ENCODE measurements around the gene MED12L.

Gene MED12L

DNA sequence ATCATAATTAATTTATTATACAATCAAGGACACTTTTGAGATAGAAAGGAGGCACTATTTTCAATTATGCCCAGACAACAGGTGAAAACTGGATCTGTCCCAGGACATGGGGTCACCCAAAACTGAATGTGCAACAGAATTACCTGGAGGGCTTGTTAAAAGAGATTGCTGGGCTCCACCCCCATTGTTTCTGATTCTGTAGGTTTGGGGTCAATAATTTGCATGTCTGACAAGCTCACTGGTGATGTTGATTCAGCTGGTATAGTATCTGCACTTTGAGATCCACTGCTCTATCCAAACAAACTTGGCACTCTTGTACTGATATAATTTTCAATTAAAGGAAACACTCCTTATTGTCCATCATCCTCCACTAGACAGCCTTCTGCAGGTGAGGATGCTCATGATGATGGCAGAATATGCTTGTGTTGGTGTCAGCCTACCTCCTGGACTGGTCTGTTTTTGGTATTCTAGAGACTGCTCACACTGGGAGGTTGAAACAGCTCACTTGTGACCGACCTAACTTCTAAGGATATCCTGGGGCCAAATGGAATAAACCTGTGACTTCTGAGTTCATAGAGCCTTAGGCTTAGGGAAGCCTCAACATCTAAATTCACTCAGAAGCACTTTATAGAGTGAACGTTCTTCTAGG lies 190.7 kb downstream of the MED12L start:
- no peak overlapping the region for H3K4me3 Mint-ChIP-seq
- no peaks in the 10 kb centered on the region for H3K36me3 Mint-ChIP-seq (ENCODE audit: low read depth)
- H3K27ac Mint-ChIP-seq, result peak overlapping the region; percentile 74
- H3K9me3 Mint-ChIP-seq, result no peaks in the 10 kb centered on the region
- H3K4me1 Mint-ChIP-seq (ENCODE audit: low read depth), result peaks cover 60% of the 10 kb centered on the region
- H3K27me3 Mint-ChIP-seq, result no peaks in the 10 kb centered on the region

DNA sequence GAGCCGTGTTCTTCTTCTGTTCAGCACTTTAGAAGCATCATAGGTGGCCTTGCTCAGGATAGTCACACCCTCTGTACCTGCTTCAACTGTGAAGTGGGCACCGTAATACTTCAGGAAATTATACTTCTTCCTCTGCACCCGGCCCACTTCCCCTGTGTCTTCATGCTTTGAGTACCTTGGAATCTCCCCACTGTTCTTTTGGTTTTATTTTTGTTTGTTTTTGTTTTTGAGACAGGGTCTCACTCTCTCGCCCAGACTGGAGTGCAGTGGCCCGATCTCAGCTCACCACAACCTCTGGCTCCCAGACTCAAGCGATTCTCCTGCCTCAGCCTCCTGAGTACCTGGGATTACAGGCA lies 191.2 kb downstream of the MED12L start:
- Mint-ChIP-seq H3K36me3 (ENCODE audit: low read depth) (no peaks in the 10 kb centered on the region), H3K27me3 (no peaks in the 10 kb centered on the region), H3K27ac (peak overlapping the region; percentile 74), H3K4me3 (peak overlapping the region; percentile 2), H3K4me1 (ENCODE audit: low read depth) (peaks cover 55% of the 10 kb centered on the region), H3K9me3 (no peaks in the 10 kb centered on the region)

DNA sequence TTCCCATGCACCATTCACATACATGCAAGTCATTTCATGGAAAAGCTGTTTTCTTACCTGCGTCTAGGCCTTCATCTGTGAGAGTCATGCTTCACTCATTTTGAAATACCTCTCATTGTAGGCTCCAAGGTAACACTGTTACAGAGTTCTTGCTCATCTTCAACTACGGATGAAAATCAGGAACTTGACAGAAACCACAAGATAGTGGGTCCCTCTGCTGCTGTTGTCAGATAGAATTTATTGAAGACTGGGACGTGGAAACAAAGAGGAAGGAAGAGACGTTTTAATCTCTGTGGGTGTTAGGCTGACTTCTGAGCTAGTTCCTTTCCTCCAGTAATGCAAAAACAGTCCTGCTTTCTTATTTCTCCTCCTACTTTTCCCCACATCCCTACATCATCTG lies 192.8 kb downstream of the MED12L start, which contains the start of gene P2RY14:
Gene P2RY14 (minus strand): TSS at position 313 of the 400 bp plus-strand sequence. CDS start 64,226 bp downstream, outside the sequence.
- peak within 1 kb of the TSS; percentile 69 for H3K27ac Mint-ChIP-seq
- H3K36me3 Mint-ChIP-seq (ENCODE audit: low read depth), result no peaks in the 10 kb centered on the region
- H3K4me1 Mint-ChIP-seq (ENCODE audit: low read depth), result peaks cover 55% of the 10 kb centered on the region
- H3K4me3 Mint-ChIP-seq, result peak within 1 kb of the TSS; percentile 31
- no peaks in the 10 kb centered on the region for H3K27me3 Mint-ChIP-seq
- no peaks in the 10 kb centered on the region for H3K9me3 Mint-ChIP-seq

DNA sequence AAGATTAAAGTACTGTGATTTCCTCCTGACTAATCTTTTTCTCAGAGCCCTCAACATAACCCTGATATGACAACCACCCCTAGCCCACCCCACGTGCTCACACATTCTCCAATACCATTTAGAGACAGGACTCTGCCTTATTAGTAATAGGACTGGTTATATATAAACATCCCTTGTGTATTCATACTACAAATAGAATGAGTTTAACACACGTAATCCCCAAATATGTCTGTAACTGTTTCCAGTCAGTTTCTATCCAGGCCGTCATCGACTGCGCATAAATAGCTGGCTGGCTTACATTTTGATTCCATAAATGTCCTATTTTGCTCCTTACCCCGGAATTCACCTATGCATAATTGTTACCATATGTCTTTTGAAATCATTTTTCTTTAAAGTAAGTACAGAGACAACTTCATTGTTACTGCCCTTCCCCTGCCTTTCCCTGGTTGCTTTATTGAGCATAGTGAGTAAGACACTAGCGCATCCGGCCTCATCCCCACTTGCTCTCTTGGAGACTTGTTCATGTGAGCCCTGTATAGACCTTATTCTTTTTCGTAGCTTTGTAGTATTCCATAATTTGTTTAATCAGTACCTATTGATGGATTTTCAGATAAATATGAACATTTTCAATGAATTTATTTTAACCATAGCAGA lies 196.3 kb downstream of the MED12L start:
- H3K27me3 Mint-ChIP-seq, result no peaks in the 10 kb centered on the region
- H3K27ac Mint-ChIP-seq, result peak overlapping the region; percentile 43
- H3K4me1 Mint-ChIP-seq (ENCODE audit: low read depth), result peaks cover 45% of the 10 kb centered on the region
- no peaks in the 10 kb centered on the region for H3K9me3 Mint-ChIP-seq
- no peak overlapping the region for H3K4me3 Mint-ChIP-seq
- H3K36me3 Mint-ChIP-seq (ENCODE audit: low read depth), result no peaks in the 10 kb centered on the region

DNA sequence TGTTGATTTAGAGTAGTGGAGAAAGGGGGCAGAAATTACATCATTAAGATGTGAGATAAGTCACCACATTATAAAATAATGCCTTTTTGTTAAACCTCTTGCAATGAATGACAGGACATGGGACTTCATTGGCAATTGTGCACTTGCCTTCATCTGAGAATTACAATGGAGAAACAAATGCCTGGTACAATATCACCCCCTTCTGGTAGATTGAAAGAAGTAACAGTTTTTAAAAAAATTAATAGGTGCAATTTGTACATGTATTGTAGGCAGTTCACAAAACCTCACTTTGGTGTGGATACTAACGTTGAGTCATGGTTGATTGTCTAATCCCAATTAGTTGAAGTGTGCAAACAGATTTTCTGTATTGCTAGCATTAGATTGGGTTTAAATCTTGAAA lies 197.5 kb downstream of the MED12L start:
- H3K36me3 Mint-ChIP-seq (ENCODE audit: low read depth), result no peaks in the 10 kb centered on the region
- H3K27ac Mint-ChIP-seq, result no peak overlapping the region
- no peak overlapping the region for H3K4me3 Mint-ChIP-seq
- peaks cover 39% of the 10 kb centered on the region for H3K4me1 Mint-ChIP-seq (ENCODE audit: low read depth)
- H3K9me3 Mint-ChIP-seq, result no peaks in the 10 kb centered on the region
- H3K27me3 Mint-ChIP-seq, result no peaks in the 10 kb centered on the region

DNA sequence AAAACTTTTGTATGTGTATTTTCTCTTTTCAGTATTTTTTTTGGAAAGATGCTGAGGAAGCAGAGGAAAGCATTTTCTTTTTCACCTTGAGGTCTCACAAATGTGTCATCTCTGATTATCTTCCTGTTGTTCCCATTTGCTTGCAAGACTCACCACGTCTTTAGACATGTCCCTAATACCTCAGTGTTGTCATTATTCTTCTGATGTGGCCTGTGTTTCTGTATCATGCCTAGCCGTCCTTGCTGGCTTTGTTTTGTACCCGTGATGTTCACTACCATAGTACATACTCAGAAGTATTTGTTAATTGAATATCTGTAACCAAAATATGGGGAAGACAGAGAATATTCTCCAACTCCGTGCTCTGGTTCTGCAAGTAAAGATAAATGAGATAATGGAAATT lies 197.9 kb downstream of the MED12L start:
- Mint-ChIP-seq H3K4me1 (ENCODE audit: low read depth) (peaks cover 35% of the 10 kb centered on the region), H3K9me3 (no peaks in the 10 kb centered on the region), H3K27ac (no peak overlapping the region), H3K36me3 (ENCODE audit: low read depth) (no peaks in the 10 kb centered on the region), H3K4me3 (no peak overlapping the region), H3K27me3 (no peaks in the 10 kb centered on the region)

DNA sequence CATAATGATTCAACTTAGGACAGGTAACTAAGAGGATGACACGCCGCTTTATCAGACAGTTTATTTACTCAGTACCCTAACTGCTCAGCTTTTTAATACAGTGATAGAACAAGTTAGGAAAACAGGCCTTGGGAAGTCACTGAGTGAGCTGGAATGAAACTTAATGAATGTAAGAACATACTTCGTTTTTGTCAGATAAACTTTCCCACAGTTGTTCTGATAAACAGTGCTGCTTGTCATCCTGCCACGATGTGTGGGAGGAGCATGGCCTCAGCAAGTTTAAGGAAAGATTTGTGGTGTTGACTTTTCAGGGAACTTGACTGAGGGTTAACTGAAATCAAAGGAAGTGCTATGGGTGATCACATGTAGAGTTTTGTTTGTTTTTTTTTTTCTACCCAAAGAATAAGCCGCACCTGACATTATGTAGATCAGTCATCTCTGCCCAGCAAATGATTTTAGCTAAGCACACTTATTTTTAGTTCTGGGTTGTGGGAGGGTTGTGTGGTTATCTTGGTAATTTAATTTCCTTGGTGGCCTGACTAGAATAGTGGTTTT lies 198.5 kb downstream of the MED12L start:
- Mint-ChIP-seq H3K4me1 (ENCODE audit: low read depth) (peaks cover 29% of the 10 kb centered on the region), H3K27ac (peak overlapping the region; percentile 57), H3K9me3 (no peaks in the 10 kb centered on the region), H3K27me3 (no peaks in the 10 kb centered on the region), H3K36me3 (ENCODE audit: low read depth) (no peaks in the 10 kb centered on the region), H3K4me3 (no peak overlapping the region)

DNA sequence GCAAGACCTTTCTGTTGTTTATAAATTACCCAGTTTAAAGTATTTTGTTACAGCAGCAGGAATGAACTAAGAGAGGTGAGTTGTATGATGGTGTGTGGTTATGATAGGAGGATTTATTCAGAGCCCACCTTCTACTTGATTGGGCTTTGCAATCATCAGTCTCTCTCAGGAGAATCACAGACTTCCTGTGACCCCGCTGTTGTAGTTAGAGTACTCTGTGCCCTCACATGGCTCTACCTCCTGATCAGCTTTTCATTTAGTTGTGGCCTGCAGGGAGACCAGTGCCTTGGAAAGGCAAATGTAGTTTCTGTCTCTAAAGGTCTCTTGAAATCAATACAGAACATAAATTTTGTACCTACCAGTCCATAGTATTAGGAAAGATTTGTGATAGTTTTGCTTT lies 200.5 kb downstream of the MED12L start:
- Mint-ChIP-seq H3K9me3 (no peaks in the 10 kb centered on the region), H3K27me3 (no peaks in the 10 kb centered on the region), H3K36me3 (ENCODE audit: low read depth) (no peaks in the 10 kb centered on the region), H3K27ac (no peak overlapping the region), H3K4me1 (ENCODE audit: low read depth) (peaks cover 20% of the 10 kb centered on the region), H3K4me3 (no peak overlapping the region)

DNA sequence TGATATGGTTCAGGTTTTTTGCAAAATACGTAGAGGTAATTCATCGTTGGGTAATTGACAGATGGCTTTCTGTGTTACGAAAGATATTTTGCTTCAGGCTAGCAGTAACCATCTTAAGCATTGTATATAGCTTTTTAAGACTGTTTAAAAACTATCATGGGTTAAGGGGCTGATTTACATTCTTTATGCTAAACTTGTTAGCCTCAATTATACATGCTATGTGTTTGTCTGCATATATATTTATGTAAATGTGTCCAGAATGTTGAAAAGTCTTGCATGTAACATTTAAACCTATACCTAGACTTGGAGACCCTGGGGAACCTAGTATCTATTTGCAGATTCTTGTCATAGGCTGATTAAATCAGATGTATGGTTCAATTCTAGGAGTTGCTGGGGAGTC lies 204.0 kb downstream of the MED12L start:
- Mint-ChIP-seq H3K9me3 (no peaks in the 10 kb centered on the region), H3K27me3 (no peaks in the 10 kb centered on the region), H3K27ac (no peak overlapping the region), H3K4me1 (ENCODE audit: low read depth) (peaks cover 1% of the 10 kb centered on the region), H3K4me3 (no peak overlapping the region), H3K36me3 (ENCODE audit: low read depth) (no peaks in the 10 kb centered on the region)

DNA sequence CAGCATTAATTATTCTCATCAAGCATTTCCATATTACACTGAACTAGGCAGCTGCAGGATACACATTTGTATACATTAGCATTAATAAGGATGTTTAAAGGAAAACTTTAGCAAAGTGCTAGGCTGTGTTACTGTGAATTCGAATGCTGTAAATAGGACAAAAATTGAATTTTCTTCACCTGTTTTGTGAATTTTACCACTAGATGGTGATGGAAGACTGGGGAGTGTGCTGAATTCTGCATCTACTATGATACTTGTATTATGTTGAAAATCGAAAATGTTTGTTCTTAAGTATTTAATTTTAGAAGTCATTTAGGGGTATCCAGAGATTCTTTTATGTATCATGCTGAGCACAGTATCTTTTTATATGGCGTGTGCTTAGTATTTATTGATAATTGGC lies 205.2 kb downstream of the MED12L start:
- Mint-ChIP-seq H3K36me3 (ENCODE audit: low read depth) (no peaks in the 10 kb centered on the region), H3K4me3 (no peak overlapping the region), H3K9me3 (no peaks in the 10 kb centered on the region), H3K27me3 (no peaks in the 10 kb centered on the region), H3K4me1 (ENCODE audit: low read depth) (no peaks in the 10 kb centered on the region), H3K27ac (no peak overlapping the region)

DNA sequence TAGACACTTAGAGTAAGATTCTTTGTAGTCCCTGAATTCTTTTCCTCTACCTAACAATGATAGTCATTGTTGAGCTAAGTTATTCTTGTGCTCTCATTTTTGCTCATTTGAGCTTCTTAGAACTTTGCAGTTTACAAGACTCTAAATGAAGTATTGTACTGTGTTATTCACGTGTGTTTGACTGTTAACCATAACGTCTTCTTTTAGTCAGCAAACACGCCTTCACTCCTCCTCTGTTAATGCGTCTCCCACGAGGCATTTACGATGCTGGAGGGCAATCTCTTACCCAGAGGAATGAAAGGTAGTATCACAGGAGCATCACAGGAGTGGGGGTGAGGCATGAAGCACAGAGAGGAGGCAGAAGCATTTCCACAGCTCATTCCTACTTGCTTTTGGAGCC lies 207.7 kb downstream of the MED12L start:
- Mint-ChIP-seq H3K4me3 (no peak overlapping the region), H3K27ac (no peak overlapping the region), H3K9me3 (no peaks in the 10 kb centered on the region), H3K36me3 (ENCODE audit: low read depth) (no peaks in the 10 kb centered on the region), H3K4me1 (ENCODE audit: low read depth) (no peaks in the 10 kb centered on the region), H3K27me3 (peaks cover under 1% of the 10 kb centered on the region)

DNA sequence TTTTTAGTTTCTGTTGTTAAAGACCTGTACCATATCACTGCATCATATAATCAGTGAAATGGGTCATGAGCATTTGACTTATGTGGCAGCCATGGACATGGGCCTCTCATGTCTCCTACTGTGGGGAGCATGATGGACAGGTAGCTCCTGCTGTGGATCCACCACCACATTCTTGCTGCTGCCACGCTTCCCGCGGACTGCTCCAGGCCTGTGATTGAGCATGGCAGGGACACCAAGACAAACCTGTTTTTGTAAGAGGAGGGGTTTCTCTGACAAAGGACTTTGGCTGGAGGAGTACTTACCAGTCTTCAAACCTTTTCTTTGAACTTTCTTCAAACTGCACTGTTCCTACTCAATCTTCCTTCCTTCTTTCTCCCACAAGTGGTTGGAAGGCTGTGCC lies 210.8 kb downstream of the MED12L start:
- Mint-ChIP-seq H3K36me3 (ENCODE audit: low read depth) (no peaks in the 10 kb centered on the region), H3K9me3 (no peaks in the 10 kb centered on the region), H3K4me3 (no peak overlapping the region)

DNA sequence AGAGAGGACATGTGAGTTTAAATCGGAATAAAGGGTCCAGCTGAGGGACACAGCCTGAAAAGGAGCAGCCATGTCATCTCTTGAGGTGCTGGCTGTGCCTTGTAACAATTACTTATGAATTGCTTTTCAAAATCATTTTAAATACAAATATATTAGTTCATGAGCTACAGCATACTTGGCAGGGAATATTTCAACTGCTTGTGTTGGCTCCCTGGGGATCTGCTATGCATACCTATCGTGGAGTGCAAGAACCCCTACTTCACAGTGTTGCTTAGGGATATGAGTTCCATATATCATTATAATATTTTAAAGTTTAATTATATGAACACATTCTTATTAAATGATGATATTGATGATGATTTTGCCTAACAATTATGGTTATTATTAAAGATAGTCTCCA lies 212.0 kb downstream of the MED12L start:
- peaks cover 19% of the 10 kb centered on the region for H3K27me3 Mint-ChIP-seq
- no peak overlapping the region for H3K4me3 Mint-ChIP-seq
- peaks cover 12% of the 10 kb centered on the region for H3K4me1 Mint-ChIP-seq (ENCODE audit: low read depth)
- no peak overlapping the region for H3K27ac Mint-ChIP-seq
- H3K9me3 Mint-ChIP-seq, result no peaks in the 10 kb centered on the region
- no peaks in the 10 kb centered on the region for H3K36me3 Mint-ChIP-seq (ENCODE audit: low read depth)

More for the DNA sequence above, 210.8 kb downstream of the MED12L start:
- Mint-ChIP-seq H3K27me3 (peaks cover 19% of the 10 kb centered on the region), H3K27ac (no peak overlapping the region), H3K4me1 (ENCODE audit: low read depth) (peaks cover 1% of the 10 kb centered on the region)

DNA sequence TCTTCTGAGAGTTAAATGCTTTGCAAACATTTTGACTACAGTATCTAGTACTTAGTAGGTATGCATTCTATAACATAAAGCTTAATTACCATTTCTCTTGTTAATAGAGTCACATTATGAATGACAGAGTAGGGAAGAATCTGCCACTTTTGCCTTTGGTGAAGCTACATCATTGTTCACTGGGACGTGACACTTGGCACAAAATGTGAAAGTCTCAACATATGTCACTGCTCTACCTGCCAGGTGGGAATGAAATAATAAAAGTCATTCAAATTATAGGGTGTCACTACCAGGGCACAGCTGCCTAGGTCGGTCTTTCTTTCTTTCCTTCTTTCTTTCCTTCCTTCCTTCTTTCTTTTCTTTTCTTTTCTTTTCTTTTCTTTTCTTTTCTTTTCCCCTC lies 213.5 kb downstream of the MED12L start:
- H3K4me3 Mint-ChIP-seq, result no peak overlapping the region
- no peaks in the 10 kb centered on the region for H3K36me3 Mint-ChIP-seq (ENCODE audit: low read depth)
- peaks cover 27% of the 10 kb centered on the region for H3K4me1 Mint-ChIP-seq (ENCODE audit: low read depth)
- no peaks in the 10 kb centered on the region for H3K9me3 Mint-ChIP-seq
- peaks cover 19% of the 10 kb centered on the region for H3K27me3 Mint-ChIP-seq
- no peak overlapping the region for H3K27ac Mint-ChIP-seq

DNA sequence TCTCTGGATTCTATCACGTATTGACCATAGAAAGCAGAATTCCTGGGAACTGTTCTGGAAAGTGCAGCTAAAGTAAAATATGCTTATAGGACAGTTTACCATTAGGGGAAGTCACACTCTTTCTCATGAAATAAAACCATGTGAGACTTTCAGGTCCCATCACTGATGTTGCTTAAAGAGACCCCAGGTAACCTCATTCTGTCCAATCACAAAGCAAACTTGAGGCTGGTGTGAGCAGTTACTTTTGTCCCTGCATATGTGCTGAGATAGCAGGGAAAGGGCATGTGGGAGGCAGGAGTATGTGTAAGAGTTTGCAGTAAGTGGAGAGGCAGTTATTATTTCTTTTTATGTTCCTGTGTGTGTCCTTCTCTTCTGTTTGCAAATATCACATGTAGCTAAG lies 215.1 kb downstream of the MED12L start:
- H3K9me3 Mint-ChIP-seq, result no peaks in the 10 kb centered on the region
- H3K27me3 Mint-ChIP-seq, result peaks cover 19% of the 10 kb centered on the region
- H3K27ac Mint-ChIP-seq, result no peak overlapping the region
- peaks cover 42% of the 10 kb centered on the region for H3K4me1 Mint-ChIP-seq (ENCODE audit: low read depth)
- no peaks in the 10 kb centered on the region for H3K36me3 Mint-ChIP-seq (ENCODE audit: low read depth)
- no peak overlapping the region for H3K4me3 Mint-ChIP-seq

All from stimulated activated naive CD8-positive, alpha-beta T cell treated with anti-CD3 and anti-CD28 coated beads, Interleukin-15, Interleukin-2, amounts not matched to agents 100 ng/mL and 50 ng/mL, for 24 hours (primary cell).